Renal pelvis (tissue), 12 donors: ENCODE results near the gene IMMP1L. TPM values are rescaled to one million over a fixed set of nuclear protein-coding genes. Genes with fewer than 3 reads are reported as not detected.
A peak's percentile ranks its signal among the peaks of the same experiment; 100 is the strongest.
"Not testable (repeated sequence)": the region's sequence is repeated elsewhere in the genome, so short reads cannot be mapped to it uniquely, and the experiment has no call there.

ENCODE experiments used
- DNase-seq: peaks from one replicate; pipeline ENCODE4 v3.0.0-alpha.2; 2013
- long read RNA-seq, 16 experiments: transcript quantifications; one replicate each; lab custom pipeline, GENCODE V29; 2026
- polyA plus RNA-seq, 3 donors: library from polyadenylated mRNA; unstranded; fragments of 120-200 nt; gene quantifications; one replicate each; pipeline ENCODE4 v1.2.1, GENCODE V29; 2013; ENCODE audit not compliant: insufficient read length in 3 of 3

IMMP1L gene
- 10 to 100 TPM; 46.7 to 47.6 (median 47.6) TPM for polyA plus RNA-seq
- long read RNA-seq, donor 1, transcript IMMP1L-213 (3 exons, 314 nt): major isoform, 28 of 75 reads
- long read RNA-seq, donor 1, partial matches to known transcripts: 40 of 75 reads
- long read RNA-seq, donor 1, other reads (novel, unspliced or antisense): 0 of 75 reads
- long read RNA-seq, donor 2, transcript IMMP1L-213 (3 exons, 314 nt): major isoform, 23 of 36 reads
- long read RNA-seq, donor 2, partial matches to known transcripts: 0 of 36 reads
- long read RNA-seq, donor 2, other reads (novel, unspliced or antisense): 0 of 36 reads
- long read RNA-seq, donor 3, transcript IMMP1L-213 (3 exons, 314 nt): major isoform, 23 of 62 reads
- long read RNA-seq, donor 3, transcript IMMP1L-212 (2 exons, 463 nt): minor isoform, 7 of 62 reads
- long read RNA-seq, donor 3, partial matches to known transcripts: 26 of 62 reads
- long read RNA-seq, donor 3, other reads (novel, unspliced or antisense): 0 of 62 reads
- long read RNA-seq, donor 4, transcript IMMP1L-212 (2 exons, 463 nt): minor isoform, 14 of 55 reads
- long read RNA-seq, donor 4, transcript IMMP1L-213 (3 exons, 314 nt): major isoform, 36 of 55 reads
- long read RNA-seq, donor 4, partial matches to known transcripts: 0 of 55 reads
- long read RNA-seq, donor 4, other reads (novel, unspliced or antisense): 0 of 55 reads
- long read RNA-seq, donor 5, transcript IMMP1L-213 (3 exons, 314 nt): major isoform, 14 of 38 reads
- long read RNA-seq, donor 5, partial matches to known transcripts: 16 of 38 reads
- long read RNA-seq, donor 5, other reads (novel, unspliced or antisense): 0 of 38 reads
- long read RNA-seq, donor 6, transcript IMMP1L-213 (3 exons, 314 nt): major isoform, 14 of 19 reads
- long read RNA-seq, donor 6, partial matches to known transcripts: 0 of 19 reads
- long read RNA-seq, donor 6, other reads (novel, unspliced or antisense): 0 of 19 reads
- long read RNA-seq, donor 7, transcript IMMP1L-213 (3 exons, 314 nt): major isoform, 38 of 48 reads
- long read RNA-seq, donor 7, transcript IMMP1L-212 (2 exons, 463 nt): minor isoform, 5 of 48 reads
- long read RNA-seq, donor 7, partial matches to known transcripts: 0 of 48 reads
- long read RNA-seq, donor 7, other reads (novel, unspliced or antisense): 0 of 48 reads
- long read RNA-seq, donor 8, transcript IMMP1L-213 (3 exons, 314 nt): major isoform, 7 of 9 reads
- long read RNA-seq, donor 8, partial matches to known transcripts: 0 of 9 reads
- long read RNA-seq, donor 8, other reads (novel, unspliced or antisense): 0 of 9 reads
- long read RNA-seq, donor 9, transcript IMMP1L-213 (3 exons, 314 nt): major isoform, 24 of 40 reads
- long read RNA-seq, donor 9, transcript IMMP1L-212 (2 exons, 463 nt): minor isoform, 5 of 40 reads
- long read RNA-seq, donor 9, partial matches to known transcripts: 0 of 40 reads
- long read RNA-seq, donor 9, other reads (novel, unspliced or antisense): 6 of 40 reads
- long read RNA-seq, donor 10, transcript IMMP1L-213 (3 exons, 314 nt): major isoform, 18 of 21 reads
- long read RNA-seq, donor 10, partial matches to known transcripts: 0 of 21 reads
- long read RNA-seq, donor 10, other reads (novel, unspliced or antisense): 0 of 21 reads
- long read RNA-seq, donor 11, transcript IMMP1L-213 (3 exons, 314 nt): major isoform, 19 of 24 reads
- long read RNA-seq, donor 11, partial matches to known transcripts: 0 of 24 reads
- long read RNA-seq, donor 11, other reads (novel, unspliced or antisense): 0 of 24 reads
- long read RNA-seq, donor 12, transcript IMMP1L-213 (3 exons, 314 nt): major isoform, 29 of 40 reads
- long read RNA-seq, donor 12, transcript IMMP1L-212 (2 exons, 463 nt): minor isoform, 5 of 40 reads
- long read RNA-seq, donor 12, partial matches to known transcripts: 0 of 40 reads
- long read RNA-seq, donor 12, other reads (novel, unspliced or antisense): 0 of 40 reads
- long read RNA-seq, donor 13, transcript IMMP1L-213 (3 exons, 314 nt): major isoform, 7 of 14 reads
- long read RNA-seq, donor 13, transcript IMMP1L-212 (2 exons, 463 nt): minor isoform, 5 of 14 reads
- long read RNA-seq, donor 13, partial matches to known transcripts: 0 of 14 reads
- long read RNA-seq, donor 13, other reads (novel, unspliced or antisense): 0 of 14 reads
- long read RNA-seq, donor 14: 0 reads
- long read RNA-seq, donor 15, transcript IMMP1L-213 (3 exons, 314 nt): major isoform, 31 of 43 reads
- long read RNA-seq, donor 15, partial matches to known transcripts: 0 of 43 reads
- long read RNA-seq, donor 15, other reads (novel, unspliced or antisense): 0 of 43 reads
- long read RNA-seq, donor 16, transcript IMMP1L-213 (3 exons, 314 nt): major isoform, 26 of 37 reads
- long read RNA-seq, donor 16, transcript IMMP1L-212 (2 exons, 463 nt): minor isoform, 8 of 37 reads
- long read RNA-seq, donor 16, partial matches to known transcripts: 0 of 37 reads
- long read RNA-seq, donor 16, other reads (novel, unspliced or antisense): 0 of 37 reads

GRCh38 chr11:31509429-31510345 is at the start of gene IMMP1L, which contains the start of gene ELP4:
TSS of gene IMMP1L (minus strand) at chr11:31509622. CDS start at chr11:31463276, 46,346 bp downstream.
TSS of gene ELP4 (plus strand) at chr11:31509767. CDS start at chr11:31509785, 18 bp downstream.
- peak; percentile 97 for DNase-seq

GRCh38 chr11:31558001-31558400 is 48.6 kb upstream of the IMMP1L start:
- DNase-seq: peak; percentile 3

GRCh38 chr11:31555938-31556337 is 46.5 kb upstream of the IMMP1L start:
- no peak for DNase-seq

GRCh38 chr11:31542862-31543261 is 33.4 kb upstream of the IMMP1L start:
- DNase-seq: no peak

- DNase-seq: no peak
Observed at GRCh38 chr11:31535479-31535878, 26.1 kb upstream of the IMMP1L start.

GRCh38 chr11:31531293-31531692 is 21.9 kb upstream of the IMMP1L start:
- no peak for DNase-seq

GRCh38 chr11:31529701-31530100 is 20.3 kb upstream of the IMMP1L start:
- DNase-seq: no peak

- no peak for DNase-seq
Observed at GRCh38 chr11:31529189-31529588, 19.8 kb upstream of the IMMP1L start.

- DNase-seq: no peak
Observed at GRCh38 chr11:31521497-31522150, 12.2 kb upstream of the IMMP1L start.

- DNase-seq: no peak
Observed at GRCh38 chr11:31512117-31512516, 2.7 kb upstream of the IMMP1L start.

- no peak for DNase-seq
Observed at GRCh38 chr11:31509051-31509428, 382 bp downstream of the IMMP1L start.

- no peak for DNase-seq
Observed at GRCh38 chr11:31500560-31500959, 8.9 kb downstream of the IMMP1L start.

GRCh38 chr11:31499576-31500178 is 9.7 kb downstream of the IMMP1L start:
- no peak for DNase-seq

GRCh38 chr11:31493762-31494161 is 15.7 kb downstream of the IMMP1L start:
- not testable (repeated sequence) for DNase-seq

- DNase-seq: no peak
Observed at GRCh38 chr11:31493235-31493634, 16.2 kb downstream of the IMMP1L start.

- no peak for DNase-seq
Observed at GRCh38 chr11:31492320-31492913, 17.0 kb downstream of the IMMP1L start.

- peak; percentile 19 for DNase-seq
Observed at GRCh38 chr11:31487848-31488247, 21.6 kb downstream of the IMMP1L start.
